Nephron (organoid): ENCODE data around the gene BCL11A.

Experiments
- H3K27ac Mint-ChIP-seq, 3 experiments: 2 replicates each; pipeline ENCODE4 v1.8.0; 2020; ENCODE audit warnings: mixed read lengths in 3 of 3, mild to moderate bottlenecking in 2 of 3, moderate library complexity in 1 of 3
- H3K27me3 Mint-ChIP-seq: 2 replicates; pipeline ENCODE4 v1.8.0; 2021; ENCODE audit warnings: low read depth, mild to moderate bottlenecking, moderate library complexity, mixed read lengths
- H3K36me3 Mint-ChIP-seq: 2 replicates; pipeline ENCODE4 v1.8.0; 2020; ENCODE audit warnings: low read depth, mixed read lengths
- H3K4me1 Mint-ChIP-seq: 2 replicates; pipeline ENCODE4 v1.8.0; 2020; ENCODE audit warnings: mixed read lengths
- H3K4me3 Mint-ChIP-seq, 3 experiments: 2 replicates each; pipeline ENCODE4 v1.8.0; 2020; ENCODE audit warnings: mild to moderate bottlenecking in 3 of 3, mixed read lengths in 3 of 3, moderate library complexity in 2 of 3
- H3K9me3 Mint-ChIP-seq: 2 replicates; pipeline ENCODE4 v1.8.0; 2020; ENCODE audit warnings: mixed read lengths
- CTCF ChIP-seq, 3 experiments: fragments of 200-600 bp; sonication (generic); IDR thresholded peaks; one replicate each; pipeline ENCODE4 v1.5.0; 2021; ENCODE audit warnings: antibody characterized with exemption in 3 of 3; ENCODE audit not compliant: unreplicated experiment in 3 of 3

Gene BCL11A

GRCh38 chr2:60512641-60513040 lies 40.8 kb downstream of the BCL11A start:
- Mint-ChIP-seq H3K4me1 (peaks cover 60% of the 10 kb centered on the region), H3K9me3 (no peaks in the 10 kb centered on the region), H3K4me3 (no peak overlapping the region), H3K27ac (no peak overlapping the region), H3K36me3 (peaks cover 24% of the 10 kb centered on the region), H3K27me3 (peaks cover 4% of the 10 kb centered on the region)
- no peak for TF ChIP-seq CTCF (IDR thresholded peaks at IDR 0.05; ENCODE audit: unreplicated experiment in 3 of 3)

GRCh38 chr2:60512062-60512622 lies 41.3 kb downstream of the BCL11A start:
- peaks cover 4% of the 10 kb centered on the region for H3K27me3 Mint-ChIP-seq

GRCh38 chr2:60510713-60511112 lies 42.7 kb downstream of the BCL11A start:
- no peaks in the 10 kb centered on the region for H3K9me3 Mint-ChIP-seq
- H3K4me3 Mint-ChIP-seq, result no peak overlapping the region
- H3K27ac Mint-ChIP-seq, result peak overlapping the region in 1 of 3 experiments; percentile 12
- H3K27me3 Mint-ChIP-seq, result peaks cover 6% of the 10 kb centered on the region
- peaks cover 63% of the 10 kb centered on the region for H3K4me1 Mint-ChIP-seq
- no peak for TF ChIP-seq CTCF (IDR thresholded peaks at IDR 0.05; ENCODE audit: unreplicated experiment in 3 of 3)
- H3K36me3 Mint-ChIP-seq, result peaks cover 19% of the 10 kb centered on the region

More at GRCh38 chr2:60512062-60512622, 41.3 kb downstream of the BCL11A start:
- Mint-ChIP-seq H3K9me3 (no peaks in the 10 kb centered on the region), H3K36me3 (peaks cover 24% of the 10 kb centered on the region), H3K4me1 (peaks cover 65% of the 10 kb centered on the region), H3K27ac (peak overlapping the region in 1 of 3 experiments; percentile 24), H3K4me3 (no peak overlapping the region)
- TF ChIP-seq CTCF (IDR thresholded peaks at IDR 0.05; ENCODE audit: unreplicated experiment in 3 of 3), result no peak

- Mint-ChIP-seq H3K27ac (peak overlapping the region in 1 of 3 experiments; percentile 71), H3K4me1 (peaks cover 67% of the 10 kb centered on the region), H3K4me3 (no peak overlapping the region), H3K9me3 (no peaks in the 10 kb centered on the region), H3K36me3 (peaks cover 19% of the 10 kb centered on the region), H3K27me3 (peaks cover 9% of the 10 kb centered on the region)
- no peak for TF ChIP-seq CTCF (IDR thresholded peaks at IDR 0.05; ENCODE audit: unreplicated experiment in 3 of 3)
These were observed 44.4 kb downstream of the BCL11A start for GRCh38 chr2:60509066-60509465.

- Mint-ChIP-seq H3K4me3 (no peak overlapping the region), H3K9me3 (no peaks in the 10 kb centered on the region), H3K36me3 (peaks cover 16% of the 10 kb centered on the region), H3K27ac (peak overlapping the region; percentile 51 to 82 (median 81)), H3K4me1 (peaks cover 67% of the 10 kb centered on the region), H3K27me3 (peaks cover 9% of the 10 kb centered on the region)
- no peak for TF ChIP-seq CTCF (IDR thresholded peaks at IDR 0.05; ENCODE audit: unreplicated experiment in 3 of 3)
These were observed 45.0 kb downstream of the BCL11A start for GRCh38 chr2:60508339-60508917.
